Left renal pelvis (tissue), 4 donors: Measurements from ENCODE around the gene TBL1X. TPM values are rescaled to one million over a fixed set of nuclear protein-coding genes. Genes with fewer than 3 reads are reported as not detected.
"Not testable (repeated sequence)": the region's sequence is repeated elsewhere in the genome, so short reads cannot be mapped to it uniquely, and the experiment has no call there.

Experiments used
- DNase-seq, 4 donors: peaks; one replicate each; pipeline ENCODE4 v3.0.0-alpha.2; 2013; ENCODE audit warnings: low read depth in 4 of 4, low spot score in 3 of 4
- polyA plus RNA-seq, 4 donors: library from polyadenylated mRNA; unstranded; fragments of 120-200 nt; gene quantifications; one replicate each; pipeline ENCODE4 v1.2.1, GENCODE V29; 2013; ENCODE audit not compliant: insufficient read length in 4 of 4

TBL1X gene
- polyA plus RNA-seq, 4 donors = 23.2 to 27.4 (median 25.9) TPM

DNA sequence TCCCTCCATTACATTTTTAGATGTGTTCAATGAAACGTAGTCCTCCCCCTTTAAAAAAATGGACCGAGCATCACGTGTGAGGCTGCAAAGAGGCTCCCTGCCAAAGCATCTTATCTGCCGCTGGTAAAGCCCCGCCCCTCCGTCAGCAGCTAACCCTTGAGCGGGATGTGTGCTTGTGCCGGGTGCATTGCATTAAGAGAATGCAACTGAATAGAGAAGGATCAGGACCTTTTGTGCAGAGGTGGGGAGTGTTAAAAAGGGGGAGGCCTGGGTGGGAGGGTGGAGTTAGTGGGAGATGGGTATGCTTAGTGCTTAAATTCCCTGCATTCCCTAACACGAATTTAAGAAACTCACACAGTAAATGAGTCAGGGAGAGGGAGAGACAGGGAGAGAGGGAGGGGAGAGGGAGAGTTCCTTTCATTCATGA is 66.0 kb downstream of the TBL1X start:
- peak in 1 of 4 donors; percentile 39 for DNase-seq

GRCh38 chrX:9532349-9532748 is 67.5 kb downstream of the TBL1X start:
- DNase-seq = no peak

GRCh38 chrX:9533611-9534010 is 68.8 kb downstream of the TBL1X start:
- no peak for DNase-seq

GRCh38 chrX:9534686-9535085 is 69.8 kb downstream of the TBL1X start:
- DNase-seq = no peak

- DNase-seq = no peak
Observed at GRCh38 chrX:9535101-9535500, 70.2 kb downstream of the TBL1X start.

DNA sequence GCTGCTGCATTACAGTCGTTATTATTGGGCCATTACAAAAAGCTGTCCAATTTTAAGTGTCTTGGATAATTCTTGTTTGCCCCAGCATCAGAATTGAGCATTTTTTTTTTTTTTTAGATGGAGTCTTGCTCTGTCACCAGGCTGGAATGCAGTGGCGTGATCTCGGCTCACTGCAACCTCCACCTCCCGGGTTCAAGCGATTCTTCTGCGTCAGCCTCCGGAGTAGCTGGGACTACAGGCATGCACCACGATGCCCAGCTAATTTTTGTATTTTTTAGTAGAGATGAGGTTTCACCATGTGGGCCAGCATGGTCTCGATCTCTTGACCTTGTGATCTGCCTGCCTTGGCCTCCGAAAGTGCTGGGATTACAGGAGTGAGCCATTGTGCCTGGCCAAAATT is 71.3 kb downstream of the TBL1X start:
- not testable (repeated sequence) for DNase-seq

- DNase-seq = no peak
Observed at GRCh38 chrX:9537781-9538180, 72.9 kb downstream of the TBL1X start.

- no peak for DNase-seq
Observed at GRCh38 chrX:9538544-9539045, 73.7 kb downstream of the TBL1X start.

GRCh38 chrX:9539605-9540387 is 74.9 kb downstream of the TBL1X start:
- no peak for DNase-seq

GRCh38 chrX:9542106-9542760 is 77.4 kb downstream of the TBL1X start:
- no peak for DNase-seq

DNA sequence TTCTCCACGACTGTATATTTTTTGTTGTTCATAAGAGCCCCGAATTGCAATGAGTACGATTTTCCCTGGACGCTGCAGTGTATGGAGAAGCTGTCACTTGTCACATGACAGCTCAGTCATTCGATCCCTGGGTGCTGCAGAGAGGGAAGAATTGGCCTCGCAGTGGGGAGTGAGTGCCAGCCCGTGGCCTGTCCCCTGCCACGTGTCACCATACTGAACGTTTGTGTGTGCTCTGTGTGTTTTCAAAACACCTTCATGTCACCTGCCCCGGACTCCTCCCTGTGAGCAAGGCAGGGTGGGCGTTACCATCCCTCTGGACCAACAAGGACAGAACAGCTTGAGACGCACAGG is 77.9 kb downstream of the TBL1X start:
- DNase-seq = no peak

DNA sequence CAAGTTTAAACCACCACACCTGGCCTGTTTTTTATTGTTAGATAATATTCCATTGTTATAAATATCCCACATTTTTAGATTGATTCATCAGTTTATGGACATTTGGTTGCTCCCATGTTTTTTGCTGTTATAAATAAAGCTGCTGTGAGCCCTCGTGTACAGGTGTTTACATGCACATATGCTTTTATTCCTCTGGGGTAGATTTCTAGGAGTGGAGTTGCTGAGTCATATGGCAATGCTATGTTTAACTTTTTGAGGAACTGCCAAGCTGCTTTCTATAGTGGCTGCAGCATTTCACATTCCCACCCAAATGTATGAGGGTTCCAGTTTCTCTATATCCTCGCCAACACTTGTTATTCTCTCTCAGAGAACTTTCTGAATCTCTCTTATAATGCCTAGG is 90.5 kb downstream of the TBL1X start:
- DNase-seq = no peak

DNA sequence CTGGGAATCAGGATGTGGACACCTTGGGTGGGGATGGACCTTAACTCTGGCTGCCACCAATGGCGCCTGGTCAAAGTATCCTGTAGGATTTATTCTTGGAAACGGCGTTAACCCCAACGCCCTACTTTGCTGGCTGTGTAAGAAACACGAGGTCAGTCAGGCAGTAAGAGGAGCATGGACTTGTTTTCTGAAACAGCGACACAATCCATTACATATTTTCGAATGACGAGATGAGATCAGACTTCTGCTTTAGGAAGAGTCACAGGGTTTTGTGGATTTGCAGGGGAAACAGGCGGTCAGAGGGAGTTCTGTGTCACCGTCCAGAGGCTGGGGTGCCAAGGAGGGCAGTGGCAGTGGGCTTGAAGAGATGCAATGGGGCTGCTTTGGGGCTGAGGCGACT is 92.2 kb downstream of the TBL1X start:
- DNase-seq = no peak

DNA sequence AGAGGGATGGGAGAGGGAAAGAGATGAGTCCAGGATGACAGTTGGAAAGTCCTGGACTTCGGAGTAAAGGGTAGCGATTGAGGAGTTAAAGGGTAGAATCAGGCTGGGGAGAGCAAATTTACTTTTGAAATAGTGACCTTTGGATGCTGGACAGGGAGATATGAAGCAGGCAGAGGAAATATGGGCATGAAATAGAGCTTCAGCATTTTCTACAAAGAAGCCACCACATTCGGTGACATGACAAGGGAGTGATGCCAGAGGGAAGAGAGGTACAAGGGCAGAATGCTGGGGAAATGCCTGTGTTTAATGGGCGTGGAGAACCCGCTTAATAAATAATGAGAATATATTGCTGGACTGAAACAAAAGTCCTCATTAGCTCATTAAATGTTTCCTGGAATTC is 92.7 kb downstream of the TBL1X start:
- no peak for DNase-seq

GRCh38 chrX:9558615-9559014 is 93.8 kb downstream of the TBL1X start:
- DNase-seq = no peak

GRCh38 chrX:9560219-9560618 is 95.4 kb downstream of the TBL1X start:
- DNase-seq = no peak

- no peak for DNase-seq
Observed at GRCh38 chrX:9561199-9561598, 96.3 kb downstream of the TBL1X start.

DNA sequence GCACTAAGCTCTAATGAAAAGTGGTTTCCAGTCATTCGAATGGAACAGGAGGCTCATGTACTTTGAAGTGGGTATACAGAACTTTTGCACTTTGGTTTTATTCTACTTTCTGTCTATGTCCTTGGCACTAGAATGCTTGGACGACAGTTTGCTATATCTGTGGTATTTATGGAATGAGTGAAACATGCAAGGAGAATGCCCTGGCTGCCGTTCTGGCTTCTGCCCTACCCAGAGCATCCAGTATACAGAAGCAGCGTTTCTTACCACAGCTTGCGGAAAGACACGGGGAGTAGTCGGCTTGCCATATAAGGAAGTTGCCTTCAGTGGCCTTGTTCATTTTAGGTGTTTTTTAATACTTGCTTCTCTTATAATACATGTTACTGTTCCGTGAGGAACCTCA is 98.0 kb downstream of the TBL1X start:
- no peak for DNase-seq

GRCh38 chrX:9566150-9566621 is 101.3 kb downstream of the TBL1X start:
- no peak for DNase-seq

GRCh38 chrX:9569876-9570301 is 105.0 kb downstream of the TBL1X start:
- no peak for DNase-seq

DNA sequence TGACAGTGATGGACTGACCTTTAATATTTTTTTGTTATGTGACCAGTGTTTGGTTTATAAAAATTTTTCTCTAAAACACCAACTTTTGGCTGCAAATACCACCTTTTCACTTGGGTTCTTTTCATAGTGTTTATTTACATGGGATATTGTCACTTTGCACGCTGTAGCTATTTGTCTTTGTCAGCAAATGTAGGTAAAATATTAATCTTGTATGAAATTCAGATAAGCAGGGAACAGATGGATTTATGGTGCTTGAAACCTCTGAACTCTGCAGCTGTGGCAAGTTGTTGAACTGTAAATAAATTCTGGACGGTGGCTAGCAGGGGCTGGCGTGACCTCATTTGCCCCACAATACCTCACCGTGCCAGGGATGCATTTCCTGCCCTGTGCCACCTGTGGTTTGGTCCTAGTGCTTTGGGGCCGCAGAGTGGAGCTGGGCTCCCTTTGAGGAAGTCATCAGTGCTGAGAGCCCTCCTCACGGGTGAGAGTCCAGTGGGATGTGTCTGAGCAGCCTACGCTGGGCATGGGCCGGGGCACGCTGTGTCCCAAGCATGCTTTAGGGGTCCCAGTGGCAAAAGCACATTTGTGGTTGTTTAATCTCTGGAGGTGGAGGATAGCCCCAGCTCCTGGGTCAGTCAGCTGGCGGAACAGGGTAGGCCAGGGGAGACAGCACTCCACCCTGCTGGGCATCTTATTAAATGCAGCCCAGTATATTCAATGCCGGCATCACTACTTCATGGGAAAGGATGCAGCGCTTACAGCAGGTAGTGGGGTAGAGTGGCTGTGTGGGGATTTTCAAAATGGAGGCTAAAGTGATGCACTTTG is 108.6 kb downstream of the TBL1X start:
- no peak for DNase-seq
